Kidney epithelial cell (primary cell): ENCODE data around the gene BNC2. TPM values are rescaled to one million over a fixed set of nuclear protein-coding genes. Genes with fewer than 3 reads are reported as not detected.

ENCODE experiments used
- DNase-seq: peaks from one replicate; pipeline ENCODE4 v3.0.0-alpha.2; 2010; ENCODE audit warnings: low read depth
- H3K27me3 ChIP-seq: 2 replicates; pipeline ENCODE4 v1.6.0; 2011; ENCODE audit warnings: low read length; ENCODE audit not compliant: control insufficient read depth, insufficient read depth
- H3K36me3 ChIP-seq: 2 replicates; pipeline ENCODE4 v1.5.1; 2011; ENCODE audit warnings: low read length; ENCODE audit not compliant: control insufficient read depth, insufficient read depth
- H3K4me3 ChIP-seq: 2 replicates; pipeline ENCODE4 v1.5.1; 2011; ENCODE audit warnings: low read depth, mild to moderate bottlenecking, control low read depth, low read length
- CTCF ChIP-seq: IDR thresholded peaks from 2 replicates; pipeline ENCODE4 v1.5.1; 2011; ENCODE audit warnings: mild to moderate bottlenecking, moderate library complexity, low read length, control low read depth, inconsistent platforms; ENCODE audit not compliant: insufficient read depth, poor library complexity, severe bottlenecking
- total RNA-seq: library from RNA; depleted of rRNA; stranded (reverse); fragments of >200 nt; gene quantifications from 2 replicates; pipeline ENCODE4 v1.2.3, GENCODE V29; 2015

The BNC2 gene
- total RNA-seq, 1 donor from 2014 or later = 1.5 TPM

- no peaks in the 10 kb centered on the region for H3K27me3 ChIP-seq
- no peak for DNase-seq
- H3K4me3 ChIP-seq = no peak overlapping the region
- H3K36me3 ChIP-seq = no peaks in the 10 kb centered on the region
- no peak for TF ChIP-seq CTCF
Measured at GRCh38 chr9:16559418-16560188, 310.9 kb downstream of the BNC2 start.

- DNase-seq = no peak
- H3K36me3 ChIP-seq = no peaks in the 10 kb centered on the region
- no peaks in the 10 kb centered on the region for H3K27me3 ChIP-seq
- no peak overlapping the region for H3K4me3 ChIP-seq
- TF ChIP-seq CTCF = no peak
Measured at GRCh38 chr9:16555802-16556201, 314.7 kb downstream of the BNC2 start.

- DNase-seq = no peak
- Histone ChIP-seq H3K36me3 (no peaks in the 10 kb centered on the region), H3K4me3 (no peak overlapping the region), H3K27me3 (no peaks in the 10 kb centered on the region)
- TF ChIP-seq CTCF = no peak
Measured at GRCh38 chr9:16553869-16554540, 316.5 kb downstream of the BNC2 start.

- no peak for TF ChIP-seq CTCF
- DNase-seq = no peak
- H3K36me3 ChIP-seq = no peaks in the 10 kb centered on the region
Measured at GRCh38 chr9:16552252-16552651, 318.2 kb downstream of the BNC2 start.

GRCh38 chr9:16551692-16552091, 318.8 kb downstream of the BNC2 start:
- Histone ChIP-seq H3K4me3 (no peak overlapping the region), H3K27me3 (no peaks in the 10 kb centered on the region), H3K36me3 (no peaks in the 10 kb centered on the region)
- DNase-seq = no peak
- no peak for TF ChIP-seq CTCF

More at GRCh38 chr9:16552252-16552651, 318.2 kb downstream of the BNC2 start:
- H3K27me3 ChIP-seq = no peaks in the 10 kb centered on the region
- H3K4me3 ChIP-seq = no peak overlapping the region
